HEK293 (cell line): ENCODE measurements around the gene SMARCD1.
A peak's percentile ranks its signal among the peaks of the same experiment; 100 is the strongest.

Source experiments
- CTCF ChIA-PET: fragments of 350-600 bp; formaldehyde crosslinking; extraction: SDS; loops from one replicate; lab custom pipeline; 2021; ENCODE audit warnings: antibody characterized with exemption; lab: Yijun Ruan, JAX
- POLR2A ChIA-PET: fragments of 300-600 bp; formaldehyde crosslinking; extraction: SDS; loops from one replicate; lab custom pipeline; 2020; ENCODE audit warnings: antibody characterized with exemption, inconsistent platforms; lab: Yijun Ruan, JAX
- H3K27ac ChIP-seq: fragments of 200-500 bp; sonication (Bioruptor generic); 2 replicates; pipeline ENCODE4 v1.5.1; 2014; ENCODE audit warnings: low read depth, low read length, control low read depth, inconsistent platforms; ENCODE audit errors: extremely low read depth
- H3K36me3 ChIP-seq, 2 experiments: fragments of 200-500 bp in 1 of 2; sonication (Bioruptor generic) in 1 of 2; 1 replicate in 1 of 2; 2 replicates in 1 of 2; pipeline ENCODE4 v1.5.1; 2014 to 2017; ENCODE audit warnings: inconsistent platforms in 2 of 2, low read length in 2 of 2; ENCODE audit not compliant: control insufficient read depth in 2 of 2, insufficient read depth in 1 of 2
- H3K4me1 ChIP-seq: fragments of 200-500 bp; sonication (Bioruptor generic); 2 replicates; pipeline ENCODE4 v1.5.1; 2014; ENCODE audit warnings: mild to moderate bottlenecking, low read length, inconsistent platforms; ENCODE audit not compliant: control insufficient read depth, insufficient read depth
- H3K4me3 ChIP-seq: 2 replicates; pipeline ENCODE4 v1.5.1; 2011; ENCODE audit warnings: low read depth, mild to moderate bottlenecking, control low read depth, low read length, moderate library complexity
- H3K9me3 ChIP-seq: fragments of 200-500 bp; sonication (Bioruptor generic); 2 replicates; pipeline ENCODE4 v1.5.1; 2014; ENCODE audit warnings: low read depth, low read length, inconsistent platforms; ENCODE audit not compliant: control insufficient read depth, insufficient read depth
- IKZF3 ChIP-seq: fragments of 450-650 bp; IDR thresholded peaks from 2 replicates; pipeline ENCODE4 v1.5.0; 2018; ENCODE audit warnings: missing biosample characterization, mild to moderate bottlenecking, missing genetic modification characterization, moderate library complexity
- KLF16 ChIP-seq: fragments of 450-650 bp; formaldehyde crosslinking; IDR thresholded peaks from 2 replicates; pipeline ENCODE4 v1.5.1; 2017; ENCODE audit warnings: missing biosample characterization, missing genetic modification characterization
- KLF8 ChIP-seq: fragments of 450-650 bp; formaldehyde crosslinking; IDR thresholded peaks from 2 replicates; pipeline ENCODE4 v1.5.1; 2016; ENCODE audit warnings: missing biosample characterization, missing genetic modification characterization
- PBX3 ChIP-seq: sonication (generic); formaldehyde crosslinking; IDR thresholded peaks from 2 replicates; pipeline ENCODE4 v1.8.1; 2022; ENCODE audit warnings: mild to moderate bottlenecking, moderate library complexity, missing genetic modification reagents
- REST ChIP-seq: fragments of 450-650 bp; formaldehyde crosslinking; IDR thresholded peaks from 2 replicates; pipeline ENCODE4 v1.5.1; 2016; ENCODE audit warnings: missing biosample characterization, missing genetic modification characterization
- ZBTB21 ChIP-seq: fragments of 450-650 bp; formaldehyde crosslinking; IDR thresholded peaks from 2 replicates; pipeline ENCODE4 v1.5.1; 2017; ENCODE audit warnings: missing biosample characterization, missing genetic modification characterization
- ZFP3 ChIP-seq: fragments of 450-650 bp; formaldehyde crosslinking; IDR thresholded peaks from 2 replicates; pipeline ENCODE4 v1.5.1; 2016; ENCODE audit warnings: low read depth, missing biosample characterization, missing genetic modification characterization
- ZNF140 ChIP-seq: fragments of 450-650 bp; formaldehyde crosslinking; IDR thresholded peaks from 2 replicates; pipeline ENCODE4 v1.5.1; 2016; ENCODE audit warnings: missing biosample characterization, missing genetic modification characterization
- ZNF266 ChIP-seq: fragments of 450-650 bp; formaldehyde crosslinking; IDR thresholded peaks from 2 replicates; pipeline ENCODE4 v1.5.1; 2016; ENCODE audit warnings: missing biosample characterization, missing genetic modification characterization, low read depth
- ZNF366 ChIP-seq: fragments of 450-650 bp; formaldehyde crosslinking; conservative IDR thresholded peaks from 2 replicates; pipeline ENCODE4 v1.5.1; 2016; ENCODE audit warnings: missing biosample characterization, missing genetic modification characterization
- ZNF423 ChIP-seq: fragments of 450-650 bp; formaldehyde crosslinking; IDR thresholded peaks from 2 replicates; pipeline ENCODE4 v1.5.1; 2016; ENCODE audit warnings: missing biosample characterization, missing genetic modification characterization
- ZNF596 ChIP-seq: fragments of 450-650 bp; IDR thresholded peaks from 2 replicates; pipeline ENCODE4 v1.5.0; 2018; ENCODE audit warnings: missing biosample characterization, mild to moderate bottlenecking, missing genetic modification characterization, moderate library complexity
- ZNF600 ChIP-seq: fragments of 450-650 bp; formaldehyde crosslinking; IDR thresholded peaks from 2 replicates; pipeline ENCODE4 v1.5.1; 2016; ENCODE audit warnings: missing biosample characterization, missing genetic modification characterization
- ZNF645 ChIP-seq: fragments of 450-650 bp; formaldehyde crosslinking; IDR thresholded peaks from 2 replicates; pipeline ENCODE4; 2016; ENCODE audit warnings: missing biosample characterization, missing genetic modification characterization
- ZNF654 ChIP-seq: fragments of 450-650 bp; formaldehyde crosslinking; IDR thresholded peaks from 2 replicates; pipeline ENCODE4 v1.5.1; 2016; ENCODE audit warnings: low read depth, missing biosample characterization, missing genetic modification characterization
- ZNF664 ChIP-seq: fragments of 450-650 bp; formaldehyde crosslinking; IDR thresholded peaks from 2 replicates; pipeline ENCODE4 v1.5.1; 2016; ENCODE audit warnings: missing biosample characterization, missing genetic modification characterization
- ZNF776 ChIP-seq: fragments of 450-650 bp; formaldehyde crosslinking; IDR thresholded peaks from 2 replicates; pipeline ENCODE4 v1.5.0; 2017; ENCODE audit warnings: missing biosample characterization, missing genetic modification characterization, borderline replicate concordance
- ZNF785 ChIP-seq: fragments of 450-650 bp; formaldehyde crosslinking; IDR thresholded peaks from 2 replicates; pipeline ENCODE4 v1.5.1; 2016; ENCODE audit warnings: missing biosample characterization, missing genetic modification characterization
- TF ChIP-seq, protein P1 (sequence below): fragments of 450-650 bp; formaldehyde crosslinking; IDR thresholded peaks from 2 replicates; pipeline ENCODE4 v1.5.1; 2016; ENCODE audit warnings: missing biosample characterization, missing genetic modification characterization, borderline replicate concordance
- TF ChIP-seq, protein P2 (sequence below): fragments of 450-650 bp; formaldehyde crosslinking; IDR thresholded peaks from 2 replicates; pipeline ENCODE4 v1.5.1; 2016; ENCODE audit warnings: missing biosample characterization, missing genetic modification characterization

The SMARCD1 gene

GRCh38 chr12:50100561-50100960 is 15.4 kb downstream of the SMARCD1 start:
- H3K4me3 ChIP-seq, result no peak overlapping the region
- H3K9me3 ChIP-seq, result no peaks in the 10 kb centered on the region
- H3K36me3 ChIP-seq, result peaks cover 21 to 62% of the 10 kb centered on the region in 2 experiments
- no peak for TF ChIP-seq ZNF645
- TF ChIP-seq PBX3 (CRISPR knock-in tag), result no peak
- peak; percentile 91 for TF ChIP-seq ZNF664 (tag by site-specific recombination)
- TF ChIP-seq, all 188 proteins: peak for 1
- ChIA-PET CTCF (interaction anchor here (0.6 to 5.4 kb wide), 10 partner anchors 8 to 508 kb away, joined by 3 to 50 read pairs (median 3); partner anchors contain the start of gene COX14), POLR2A (interaction anchor here (0.9 to 2.1 kb wide), 3 partner anchors 11 to 214 kb away, joined by 3 to 10 read pairs (median 4); partner anchors contain the start of gene COX14)
- Histone ChIP-seq H3K27ac (no peak overlapping the region), H3K4me1 (peaks cover 7% of the 10 kb centered on the region)

- ChIA-PET CTCF (interaction anchor here (0.6 to 5.4 kb wide), 13 partner anchors 9 to 124 kb away, joined by 3 to 50 read pairs (median 3); partner anchors contain the start of gene COX14), POLR2A (interaction anchor here (0.7 to 3.6 kb wide), 4 partner anchors 10 to 213 kb away, joined by 3 to 32 read pairs (median 4); partner anchors contain the start of genes COX14 and SMARCD1)
- Histone ChIP-seq H3K4me1 (peaks cover 7% of the 10 kb centered on the region), H3K9me3 (no peaks in the 10 kb centered on the region), H3K4me3 (no peak overlapping the region), H3K27ac (no peak overlapping the region; the same call in 1 of the 2 replicates), H3K36me3 (peaks cover 10 to 51% of the 10 kb centered on the region in 2 experiments; a peak in 2 of 3 replicates)
- TF ChIP-seq ZNF366 (no peak), ZNF785 (tag by site-specific recombination) (no peak), ZNF654 (tag by site-specific recombination) (peak; percentile 21; the same call in 1 of the 2 replicates), REST (tag by site-specific recombination) (no peak), KLF8 (no peak), KLF16 (tag by site-specific recombination) (no peak), ZNF140 (tag by site-specific recombination) (no peak), ZNF423 (tag by site-specific recombination) (no peak), ZFP3 (tag by site-specific recombination) (no peak), ZBTB21 (tag by site-specific recombination) (no peak), IKZF3 (tag by site-specific recombination) (0 out of 2 replicates have a peak, but pooled peaks have one; percentile 14), ZNF266 (tag by site-specific recombination) (no peak), ZNF596 (no peak), ZNF600 (peak; percentile 66; the same call in 1 of the 2 replicates), ZNF645 (no peak), ZNF776 (tag by site-specific recombination) (no peak)
- TF ChIP-seq, protein P1, sequence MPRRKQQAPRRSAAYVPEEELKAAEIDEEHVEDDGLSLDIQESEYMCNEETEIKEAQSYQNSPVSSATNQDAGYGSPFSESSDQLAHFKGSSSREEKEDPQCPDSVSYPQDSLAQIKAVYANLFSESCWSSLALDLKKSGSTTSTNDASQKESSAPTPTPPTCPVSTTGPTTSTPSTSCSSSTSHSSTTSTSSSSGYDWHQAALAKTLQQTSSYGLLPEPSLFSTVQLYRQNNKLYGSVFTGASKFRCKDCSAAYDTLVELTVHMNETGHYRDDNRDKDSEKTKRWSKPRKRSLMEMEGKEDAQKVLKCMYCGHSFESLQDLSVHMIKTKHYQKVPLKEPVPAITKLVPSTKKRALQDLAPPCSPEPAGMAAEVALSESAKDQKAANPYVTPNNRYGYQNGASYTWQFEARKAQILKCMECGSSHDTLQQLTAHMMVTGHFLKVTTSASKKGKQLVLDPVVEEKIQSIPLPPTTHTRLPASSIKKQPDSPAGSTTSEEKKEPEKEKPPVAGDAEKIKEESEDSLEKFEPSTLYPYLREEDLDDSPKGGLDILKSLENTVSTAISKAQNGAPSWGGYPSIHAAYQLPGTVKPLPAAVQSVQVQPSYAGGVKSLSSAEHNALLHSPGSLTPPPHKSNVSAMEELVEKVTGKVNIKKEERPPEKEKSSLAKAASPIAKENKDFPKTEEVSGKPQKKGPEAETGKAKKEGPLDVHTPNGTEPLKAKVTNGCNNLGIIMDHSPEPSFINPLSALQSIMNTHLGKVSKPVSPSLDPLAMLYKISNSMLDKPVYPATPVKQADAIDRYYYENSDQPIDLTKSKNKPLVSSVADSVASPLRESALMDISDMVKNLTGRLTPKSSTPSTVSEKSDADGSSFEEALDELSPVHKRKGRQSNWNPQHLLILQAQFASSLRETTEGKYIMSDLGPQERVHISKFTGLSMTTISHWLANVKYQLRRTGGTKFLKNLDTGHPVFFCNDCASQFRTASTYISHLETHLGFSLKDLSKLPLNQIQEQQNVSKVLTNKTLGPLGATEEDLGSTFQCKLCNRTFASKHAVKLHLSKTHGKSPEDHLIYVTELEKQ (tag by site-specific recombination), result no peak
- TF ChIP-seq, protein P2, sequence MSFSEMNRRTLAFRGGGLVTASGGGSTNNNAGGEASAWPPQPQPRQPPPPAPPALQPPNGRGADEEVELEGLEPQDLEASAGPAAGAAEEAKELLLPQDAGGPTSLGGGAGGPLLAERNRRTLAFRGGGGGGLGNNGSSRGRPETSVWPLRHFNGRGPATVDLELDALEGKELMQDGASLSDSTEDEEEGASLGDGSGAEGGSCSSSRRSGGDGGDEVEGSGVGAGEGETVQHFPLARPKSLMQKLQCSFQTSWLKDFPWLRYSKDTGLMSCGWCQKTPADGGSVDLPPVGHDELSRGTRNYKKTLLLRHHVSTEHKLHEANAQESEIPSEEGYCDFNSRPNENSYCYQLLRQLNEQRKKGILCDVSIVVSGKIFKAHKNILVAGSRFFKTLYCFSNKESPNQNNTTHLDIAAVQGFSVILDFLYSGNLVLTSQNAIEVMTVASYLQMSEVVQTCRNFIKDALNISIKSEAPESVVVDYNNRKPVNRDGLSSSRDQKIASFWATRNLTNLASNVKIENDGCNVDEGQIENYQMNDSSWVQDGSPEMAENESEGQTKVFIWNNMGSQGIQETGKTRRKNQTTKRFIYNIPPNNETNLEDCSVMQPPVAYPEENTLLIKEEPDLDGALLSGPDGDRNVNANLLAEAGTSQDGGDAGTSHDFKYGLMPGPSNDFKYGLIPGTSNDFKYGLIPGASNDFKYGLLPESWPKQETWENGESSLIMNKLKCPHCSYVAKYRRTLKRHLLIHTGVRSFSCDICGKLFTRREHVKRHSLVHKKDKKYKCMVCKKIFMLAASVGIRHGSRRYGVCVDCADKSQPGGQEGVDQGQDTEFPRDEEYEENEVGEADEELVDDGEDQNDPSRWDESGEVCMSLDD, result no peak
Observed at GRCh38 chr12:50101663-50102062, 16.5 kb downstream of the SMARCD1 start.
